GM12875 (cell line): Measurements from ENCODE around the gene OSBPL10.

Source experiments
- H3K4me3 ChIP-seq: one replicate; pipeline ENCODE4 v1.5.1; 2011; ENCODE audit warnings: low read depth, low read length, control low read depth
- CTCF ChIP-seq: IDR thresholded peaks from 2 replicates; pipeline ENCODE4 v1.5.1; 2011; ENCODE audit warnings: low read depth, mild to moderate bottlenecking, control low read depth, inconsistent platforms, low read length, moderate library complexity, borderline replicate concordance; ENCODE audit not compliant: insufficient read depth

Gene OSBPL10

GRCh38 chr3:32009957-32010356, 28.9 kb upstream of the OSBPL10 start:
- H3K4me3 ChIP-seq: no peak overlapping the region
- TF ChIP-seq CTCF: no peak

GRCh38 chr3:32009101-32009500, 28.0 kb upstream of the OSBPL10 start:
- H3K4me3 ChIP-seq: no peak overlapping the region
- TF ChIP-seq CTCF: no peak

- no peak overlapping the region for H3K4me3 ChIP-seq
- TF ChIP-seq CTCF: no peak
Measured at GRCh38 chr3:32004113-32004765, 23.2 kb upstream of the OSBPL10 start.

GRCh38 chr3:32003380-32003779, 22.3 kb upstream of the OSBPL10 start:
- H3K4me3 ChIP-seq: no peak overlapping the region

GRCh38 chr3:32002561-32003368, 21.7 kb upstream of the OSBPL10 start:
- no peak for TF ChIP-seq CTCF
- no peak overlapping the region for H3K4me3 ChIP-seq

More at GRCh38 chr3:32003380-32003779, 22.3 kb upstream of the OSBPL10 start:
- TF ChIP-seq CTCF: no peak

- no peak for TF ChIP-seq CTCF
- no peak overlapping the region for H3K4me3 ChIP-seq
Measured at GRCh38 chr3:32000877-32001276, 19.8 kb upstream of the OSBPL10 start.
